ENCODE data around the gene IPO13.

DNA sequence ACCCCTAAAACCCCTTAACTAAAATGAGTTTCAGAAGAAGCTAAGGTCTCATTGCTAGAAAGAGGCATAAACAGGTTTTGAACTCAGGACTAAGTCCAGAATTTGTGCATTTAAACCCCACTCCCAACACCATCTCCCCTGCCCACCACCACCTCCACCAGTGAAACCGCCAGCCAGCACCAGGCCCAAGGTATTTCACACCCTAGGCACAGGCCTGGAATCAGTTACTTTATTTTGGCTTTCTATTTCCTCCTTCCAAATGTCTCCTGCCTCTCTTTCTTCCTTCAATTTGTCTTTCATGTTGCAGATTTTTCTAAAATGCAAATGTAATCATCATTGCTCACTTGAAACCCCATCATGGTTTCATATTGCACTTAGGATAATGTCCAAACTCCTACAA, 1.9 kb upstream of the IPO13 start:
- TF ChIP-seq, protein P1, sequence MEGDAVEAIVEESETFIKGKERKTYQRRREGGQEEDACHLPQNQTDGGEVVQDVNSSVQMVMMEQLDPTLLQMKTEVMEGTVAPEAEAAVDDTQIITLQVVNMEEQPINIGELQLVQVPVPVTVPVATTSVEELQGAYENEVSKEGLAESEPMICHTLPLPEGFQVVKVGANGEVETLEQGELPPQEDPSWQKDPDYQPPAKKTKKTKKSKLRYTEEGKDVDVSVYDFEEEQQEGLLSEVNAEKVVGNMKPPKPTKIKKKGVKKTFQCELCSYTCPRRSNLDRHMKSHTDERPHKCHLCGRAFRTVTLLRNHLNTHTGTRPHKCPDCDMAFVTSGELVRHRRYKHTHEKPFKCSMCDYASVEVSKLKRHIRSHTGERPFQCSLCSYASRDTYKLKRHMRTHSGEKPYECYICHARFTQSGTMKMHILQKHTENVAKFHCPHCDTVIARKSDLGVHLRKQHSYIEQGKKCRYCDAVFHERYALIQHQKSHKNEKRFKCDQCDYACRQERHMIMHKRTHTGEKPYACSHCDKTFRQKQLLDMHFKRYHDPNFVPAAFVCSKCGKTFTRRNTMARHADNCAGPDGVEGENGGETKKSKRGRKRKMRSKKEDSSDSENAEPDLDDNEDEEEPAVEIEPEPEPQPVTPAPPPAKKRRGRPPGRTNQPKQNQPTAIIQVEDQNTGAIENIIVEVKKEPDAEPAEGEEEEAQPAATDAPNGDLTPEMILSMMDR (IDR thresholded peaks at IDR 0.05; ENCODE audit: low read depth, low read length) = no peak
- no peak for TF ChIP-seq EZH2phosphoT487 (IDR thresholded peaks at IDR 0.05; ENCODE audit: low read depth)

Data from OCI-LY3 (cell line).